Breast epithelium (tissue), 4 donors: ENCODE results near the gene ASGR2. TPM values are rescaled to one million over a fixed set of nuclear protein-coding genes. Genes with fewer than 3 reads are reported as not detected.
"Not testable (repeated sequence)": the region's sequence is repeated elsewhere in the genome, so short reads cannot be mapped to it uniquely, and the experiment has no call there.

Experiments used
- DNase-seq, 2 donors: peaks; one replicate each; pipeline ENCODE4 v3.0.0-alpha.2; 2019; ENCODE audit warnings: low spot score in 2 of 2
- H3K27ac ChIP-seq, 2 donors: fragments of 200-600 bp; sonication (generic) in 1 of 2; one replicate each; pipeline ENCODE4 v1.5.1; 2016 to 2019; ENCODE audit warnings: mild to moderate bottlenecking in 1 of 2
- H3K27me3 ChIP-seq, 2 donors: fragments of 200-600 bp; sonication (generic) in 1 of 2; one replicate each; pipeline versions ENCODE4 v1.5.1 to v1.6.0; 2017 to 2019; ENCODE audit warnings: control low read depth in 1 of 2, mild to moderate bottlenecking in 1 of 2
- H3K36me3 ChIP-seq: fragments of 200-600 bp; one replicate; pipeline ENCODE4 v1.5.1; 2019
- H3K4me1 ChIP-seq, 2 donors: fragments of 200-600 bp; sonication (generic); one replicate each; pipeline ENCODE4 v1.5.1; 2016 to 2019; ENCODE audit warnings: control low read depth in 1 of 2
- H3K4me3 ChIP-seq, 3 donors: fragments of 200-600 bp; sonication (generic); 1 replicate in 2 of 3; 2 replicates in 1 of 3; pipeline ENCODE4 v1.5.1; 2016 to 2019; ENCODE audit warnings: mild to moderate bottlenecking in 3 of 3, moderate library complexity in 2 of 3
- H3K9me3 ChIP-seq, 2 donors: fragments of 200-600 bp; sonication (generic) in 1 of 2; one replicate each; pipeline ENCODE4 v1.5.1; 2016 to 2019; ENCODE audit warnings: control low read depth in 1 of 2
- POLR2A ChIP-seq: fragments of 450-650 bp; IDR thresholded peaks from one replicate; pipeline ENCODE4 v1.6.1; 2016; ENCODE audit warnings: antibody characterized with exemption, mild to moderate bottlenecking, moderate library complexity
- POLR2AphosphoS5 ChIP-seq, 3 donors: sonication (generic); formaldehyde crosslinking; IDR thresholded peaks; one replicate each; pipeline ENCODE4 v1.6.1; 2017; ENCODE audit warnings: antibody characterized with exemption in 3 of 3
- intact Hi-C: fragments of 100-400 bp; cut with DNase I; formaldehyde crosslinking; loops from one replicate; pipeline ENCODE4 v1.15.1; 2023; ENCODE audit warnings: low total_unique reads
- total RNA-seq, 3 donors: library from RNA; depleted of rRNA; stranded (reverse); fragments of >200 nt; gene quantifications; one replicate each; pipeline ENCODE4 v1.1.0, GENCODE V29; 2016
- TF ChIP-seq, protein P1 (sequence below), 3 donors: fragments of 450-650 bp; IDR thresholded peaks; one replicate each; pipeline ENCODE4 v1.5.1; 2016 to 2017; ENCODE audit warnings: antibody characterized with exemption in 3 of 3, mild to moderate bottlenecking in 3 of 3, moderate library complexity in 3 of 3

Gene ASGR2
- total RNA-seq = under 1 TPM; 0.33 to 0.96 (median 0.88) TPM

DNA sequence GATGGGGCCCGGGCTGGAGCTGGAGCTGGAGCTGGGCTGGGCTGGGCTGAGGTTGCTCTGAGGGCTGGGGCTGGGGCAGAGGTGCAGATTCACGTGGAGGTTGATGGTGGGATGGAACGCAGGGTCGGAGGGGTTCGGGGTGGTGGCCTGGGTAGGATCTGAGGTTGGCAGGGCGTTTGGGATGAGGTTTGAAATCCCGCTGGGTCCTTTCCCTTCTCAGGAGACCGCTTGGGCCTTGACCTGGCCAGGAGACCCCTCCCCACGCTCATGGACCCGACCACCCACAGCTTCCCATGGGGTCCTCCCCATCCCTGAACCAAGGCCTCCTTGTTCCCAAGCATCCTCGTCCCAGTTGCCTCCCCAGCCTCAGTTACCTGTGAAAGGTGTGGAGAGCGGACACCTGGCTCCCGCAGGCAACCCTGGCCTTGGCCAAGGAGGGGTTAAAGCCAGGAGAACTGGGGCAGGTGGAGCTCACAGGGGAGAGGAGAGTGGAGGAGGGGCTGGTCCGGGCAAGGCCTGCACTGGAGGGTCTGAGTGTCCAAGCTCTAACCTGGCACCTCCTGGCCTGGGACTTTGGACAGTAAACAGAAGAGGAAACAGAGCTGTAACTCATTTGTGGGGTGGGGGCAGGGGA is at the start of gene ASGR2:
Gene ASGR2, minus strand, starts transcription at position 582 of the 634 bp plus-strand sequence. CDS start 582 bp downstream, outside the sequence.
- Histone ChIP-seq H3K36me3 (no peaks in the 10 kb centered on the region), H3K27ac (no peak within 1 kb of the TSS), H3K4me1 (no peaks in the 10 kb centered on the region), H3K27me3 (peaks cover 0 to 14% of the 10 kb centered on the region in 2 donors), H3K9me3 (no peaks in the 10 kb centered on the region), H3K4me3 (no peak within 1 kb of the TSS)
- intact Hi-C loops = no loop called here
- TF ChIP-seq POLR2AphosphoS5 (IDR thresholded peaks at IDR 0.05) = no peak
- no peak for TF ChIP-seq POLR2A
- TF ChIP-seq, protein P1, sequence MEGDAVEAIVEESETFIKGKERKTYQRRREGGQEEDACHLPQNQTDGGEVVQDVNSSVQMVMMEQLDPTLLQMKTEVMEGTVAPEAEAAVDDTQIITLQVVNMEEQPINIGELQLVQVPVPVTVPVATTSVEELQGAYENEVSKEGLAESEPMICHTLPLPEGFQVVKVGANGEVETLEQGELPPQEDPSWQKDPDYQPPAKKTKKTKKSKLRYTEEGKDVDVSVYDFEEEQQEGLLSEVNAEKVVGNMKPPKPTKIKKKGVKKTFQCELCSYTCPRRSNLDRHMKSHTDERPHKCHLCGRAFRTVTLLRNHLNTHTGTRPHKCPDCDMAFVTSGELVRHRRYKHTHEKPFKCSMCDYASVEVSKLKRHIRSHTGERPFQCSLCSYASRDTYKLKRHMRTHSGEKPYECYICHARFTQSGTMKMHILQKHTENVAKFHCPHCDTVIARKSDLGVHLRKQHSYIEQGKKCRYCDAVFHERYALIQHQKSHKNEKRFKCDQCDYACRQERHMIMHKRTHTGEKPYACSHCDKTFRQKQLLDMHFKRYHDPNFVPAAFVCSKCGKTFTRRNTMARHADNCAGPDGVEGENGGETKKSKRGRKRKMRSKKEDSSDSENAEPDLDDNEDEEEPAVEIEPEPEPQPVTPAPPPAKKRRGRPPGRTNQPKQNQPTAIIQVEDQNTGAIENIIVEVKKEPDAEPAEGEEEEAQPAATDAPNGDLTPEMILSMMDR (IDR thresholded peaks at IDR 0.05) = no peak
- no peak for DNase-seq

DNA sequence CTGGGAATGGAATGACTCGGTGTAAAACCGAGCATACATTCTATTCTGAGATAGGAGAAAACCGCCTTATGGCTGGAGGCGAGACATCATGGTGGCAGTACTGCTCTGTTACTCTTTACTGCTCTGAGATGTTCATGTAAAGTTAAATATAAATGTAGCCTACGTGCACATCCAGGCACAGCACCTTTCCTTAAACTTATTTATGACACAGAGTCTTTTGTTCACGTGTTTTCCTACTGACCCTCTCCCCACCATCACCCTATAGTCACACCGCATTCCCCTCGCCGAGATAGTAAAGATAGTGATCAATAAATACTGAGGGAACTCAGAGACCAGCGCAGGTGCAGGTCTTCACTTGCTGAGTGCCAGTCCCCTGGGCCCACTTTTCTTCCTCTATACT is 44.9 kb upstream of the ASGR2 start:
- H3K27me3 ChIP-seq, H3K27ac ChIP-seq, H3K4me1 ChIP-seq, H3K4me3 ChIP-seq, intact Hi-C loops, H3K36me3 ChIP-seq, H3K9me3 ChIP-seq, DNase-seq: not testable (repeated sequence)

DNA sequence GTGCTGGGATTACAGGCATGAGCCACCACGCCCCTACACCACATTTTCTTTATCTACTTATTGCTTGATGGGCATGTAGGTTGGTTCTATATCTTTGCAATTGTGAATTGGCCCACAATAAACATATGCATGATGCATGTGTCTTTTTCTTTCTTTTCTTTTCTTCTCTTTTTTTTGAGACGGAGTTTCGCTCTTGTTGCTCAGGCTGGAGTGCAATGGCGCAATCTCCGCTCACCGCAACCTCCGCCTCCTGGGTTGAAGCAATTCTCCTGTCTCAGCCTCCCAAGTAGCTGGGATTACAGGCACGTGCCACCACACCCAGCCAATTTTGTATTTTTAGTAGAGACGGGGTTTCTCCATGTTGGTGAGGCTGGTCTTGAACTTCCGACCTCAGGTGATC is 43.8 kb upstream of the ASGR2 start:
- H3K27me3 ChIP-seq, intact Hi-C loops, H3K4me1 ChIP-seq: not testable (repeated sequence)

DNA sequence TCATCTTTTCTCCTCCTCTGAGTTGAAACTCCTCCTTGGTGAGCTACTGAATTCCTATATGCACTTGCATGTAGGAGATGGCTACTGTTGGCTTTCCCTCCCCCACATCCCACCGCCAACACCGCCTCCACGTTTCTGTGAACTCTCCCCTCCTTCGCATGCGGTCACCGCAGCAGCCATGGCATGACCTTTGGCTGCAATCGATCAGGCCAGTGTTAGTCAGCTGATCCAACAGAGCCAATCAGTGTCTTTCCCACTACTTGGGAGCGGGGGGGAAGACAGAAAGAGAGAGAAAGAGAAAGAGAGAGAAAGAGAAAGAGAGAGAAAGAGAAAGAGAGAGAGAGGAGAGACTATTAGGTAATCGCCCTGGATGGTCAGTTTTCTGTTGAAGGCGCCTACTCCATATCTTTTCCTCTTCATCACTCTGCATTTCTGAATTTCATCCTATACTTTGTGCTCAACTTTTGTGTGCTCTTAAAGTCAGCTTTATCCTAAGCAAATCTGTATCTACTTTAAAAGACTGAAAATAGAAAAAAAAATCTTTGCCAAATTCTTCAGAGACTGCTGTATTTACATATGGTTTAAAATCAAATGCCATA is 41.8 kb upstream of the ASGR2 start:
- Histone ChIP-seq H3K4me3 (no peak overlapping the region), H3K27me3 (no peaks in the 10 kb centered on the region), H3K4me1 (no peaks in the 10 kb centered on the region), H3K36me3 (no peaks in the 10 kb centered on the region), H3K9me3 (no peaks in the 10 kb centered on the region), H3K27ac (no peak overlapping the region)
- no peak for DNase-seq
- no peak for TF ChIP-seq POLR2A
- TF ChIP-seq POLR2AphosphoS5 (IDR thresholded peaks at IDR 0.05) = no peak
- TF ChIP-seq, protein P1 (IDR thresholded peaks at IDR 0.05) = no peak
- intact Hi-C loops = no loop called here

More for the DNA sequence above, 43.8 kb upstream of the ASGR2 start:
- H3K9me3 ChIP-seq, DNase-seq, H3K4me3 ChIP-seq, H3K27ac ChIP-seq, H3K36me3 ChIP-seq: not testable (repeated sequence)

DNA sequence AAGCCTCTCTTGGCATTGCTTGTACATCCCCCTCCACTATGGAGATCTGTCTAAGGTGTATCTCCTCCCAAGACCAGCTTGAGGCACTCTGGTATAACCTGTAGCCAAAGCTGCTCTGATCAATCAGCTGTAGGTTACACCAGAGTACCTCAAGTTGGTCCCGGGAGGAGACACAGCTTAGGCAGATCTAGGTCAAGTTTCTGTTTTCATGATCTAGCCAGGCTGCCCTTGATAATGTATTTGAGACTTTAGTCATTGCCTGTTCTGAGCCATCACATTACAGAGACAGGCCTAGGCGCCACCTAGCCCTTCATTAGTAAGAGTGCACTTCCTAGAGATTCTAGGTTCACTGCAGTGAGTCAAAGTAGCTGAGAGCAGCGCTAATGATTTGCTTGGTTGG is 33.1 kb upstream of the ASGR2 start:
- DNase-seq = no peak
- no peaks in the 10 kb centered on the region for H3K9me3 ChIP-seq
- intact Hi-C loops = no loop called here
- H3K27me3 ChIP-seq = no peaks in the 10 kb centered on the region
- no peaks in the 10 kb centered on the region for H3K36me3 ChIP-seq
- TF ChIP-seq POLR2A (no peak), POLR2AphosphoS5 (IDR thresholded peaks at IDR 0.05) (no peak)
- TF ChIP-seq, protein P1 (IDR thresholded peaks at IDR 0.05) = no peak
- H3K27ac ChIP-seq = no peak overlapping the region
- no peak overlapping the region for H3K4me3 ChIP-seq
- no peaks in the 10 kb centered on the region for H3K4me1 ChIP-seq

DNA sequence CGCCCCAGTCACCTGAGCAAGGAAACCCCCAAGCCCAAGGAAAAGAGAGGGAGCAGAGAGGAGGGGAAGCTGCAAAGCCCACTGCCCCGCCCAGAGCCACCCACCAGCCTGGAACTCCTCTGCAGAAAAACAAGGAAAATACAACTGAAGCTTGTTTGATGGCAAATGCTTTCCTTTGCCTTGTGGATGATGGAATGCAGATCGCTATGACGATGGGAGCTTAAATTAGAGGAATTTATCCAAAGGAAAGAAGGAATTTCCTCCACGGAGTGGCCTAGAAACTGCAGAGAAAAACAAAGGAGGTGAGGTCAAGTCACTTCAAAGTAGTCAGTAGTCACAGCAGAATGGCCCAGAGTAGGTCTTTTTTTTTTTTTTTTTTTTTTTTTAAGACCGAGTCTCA is 31.5 kb upstream of the ASGR2 start:
- intact Hi-C loops = no loop called here
- H3K9me3 ChIP-seq = no peaks in the 10 kb centered on the region
- no peaks in the 10 kb centered on the region for H3K27me3 ChIP-seq
- DNase-seq = no peak
- H3K36me3 ChIP-seq = no peaks in the 10 kb centered on the region
- no peak overlapping the region for H3K4me3 ChIP-seq
- TF ChIP-seq, protein P1 (IDR thresholded peaks at IDR 0.05) = no peak
- TF ChIP-seq POLR2A (no peak), POLR2AphosphoS5 (IDR thresholded peaks at IDR 0.05) (no peak)
- no peaks in the 10 kb centered on the region for H3K4me1 ChIP-seq
- H3K27ac ChIP-seq = no peak overlapping the region
